Upper lobe of right lung (tissue), 1 donor: ENCODE measurements around the gene FER. TPM values are rescaled to one million over a fixed set of nuclear protein-coding genes. Genes with fewer than 3 reads are reported as not detected.

Experiments used
- ATAC-seq: fragments of 200-7000 bp; cut with Tn5 transposase; one replicate; pipeline ENCODE4 v1.9.1; 2020; ENCODE audit warnings: mild to moderate bottlenecking, moderate library complexity
- DNase-seq: peaks from one replicate; pipeline ENCODE4 v3.0.0-alpha.2; 2020
- H3K27ac ChIP-seq: fragments of 200-600 bp; one replicate; pipeline ENCODE4 v1.8.0; 2022
- H3K27me3 ChIP-seq: fragments of 200-600 bp; one replicate; pipeline ENCODE4 v1.8.0; 2022; ENCODE audit warnings: mild to moderate bottlenecking
- H3K36me3 ChIP-seq: fragments of 200-600 bp; one replicate; pipeline ENCODE4 v1.8.0; 2022
- H3K4me1 ChIP-seq: fragments of 200-600 bp; one replicate; pipeline ENCODE4 v1.8.0; 2022
- H3K4me3 ChIP-seq: fragments of 200-600 bp; one replicate; pipeline ENCODE4 v1.8.0; 2022; ENCODE audit warnings: mild to moderate bottlenecking
- H3K9me3 ChIP-seq: fragments of 200-600 bp; one replicate; pipeline ENCODE4 v1.8.0; 2022
- intact Hi-C: fragments of 100-400 bp; cut with DNase I; formaldehyde crosslinking; loops from one replicate; pipeline ENCODE4 v1.11.0; 2022
- total RNA-seq: library from RNA; stranded (reverse); fragmentation: NEBNext Ultra II Directional; extraction: Animal tissue kit (Norgen Biotek cat#: 25700); gene quantifications from one replicate; pipeline ENCODE4 v1.2.1, GENCODE V29; 2021
- TF ChIP-seq, protein P1 (sequence below): fragments of 200-600 bp; IDR thresholded peaks from one replicate; pipeline ENCODE4 v1.8.0; 2022; ENCODE audit warnings: antibody characterized with exemption
- donor health status: DM: no; HTN: yes; CAD: no; lungs with severe emphysema.

Gene FER
- total RNA-seq, 1 donor from 2014 or later, result 33.6 TPM

DNA sequence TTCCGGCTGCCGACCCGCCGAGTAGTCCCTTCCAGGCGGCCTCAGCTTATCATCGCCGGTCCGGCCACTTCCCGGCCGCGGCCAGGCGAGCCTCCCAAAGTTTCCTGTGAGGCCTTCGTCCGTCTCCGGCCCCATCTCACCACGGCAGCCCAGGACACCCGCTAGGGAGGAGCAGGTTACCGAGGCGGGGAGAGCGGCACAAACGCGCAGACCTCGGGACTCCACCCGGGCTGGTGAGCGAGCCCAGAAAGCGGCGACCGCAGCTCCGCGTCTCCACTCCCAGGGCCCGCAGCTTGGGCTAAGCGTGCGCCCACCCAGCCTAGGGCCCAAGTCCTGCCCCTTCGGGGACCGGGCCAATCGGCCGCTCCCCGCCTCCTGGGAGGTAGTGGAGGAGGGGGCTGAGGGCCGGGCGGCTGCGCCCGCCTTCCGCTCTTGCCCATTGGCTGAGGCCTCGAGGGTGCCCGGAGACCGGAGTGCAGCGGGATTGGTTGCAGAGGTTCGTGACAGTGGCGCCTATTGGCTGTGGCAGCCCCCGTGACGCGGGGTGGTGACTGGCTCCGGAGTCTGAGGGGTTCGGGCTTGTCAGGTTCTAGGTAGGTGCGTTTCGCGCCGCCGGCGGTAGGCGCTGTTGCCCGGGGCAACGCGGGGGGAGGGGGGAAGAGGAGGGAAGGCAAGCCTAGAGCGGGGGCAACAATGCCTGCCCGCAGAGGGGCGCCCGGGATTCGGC, 867 bp downstream of the FER start:
- H3K4me1 ChIP-seq, result peaks cover 4% of the 10 kb centered on the region
- DNase-seq (peak; percentile 99), ATAC-seq (peak; percentile 98)
- no peaks in the 10 kb centered on the region for H3K9me3 ChIP-seq
- H3K4me3 ChIP-seq, result peak overlapping the region; percentile 82
- H3K36me3 ChIP-seq, result no peaks in the 10 kb centered on the region
- H3K27me3 ChIP-seq, result no peaks in the 10 kb centered on the region
- intact Hi-C loops, result no loop called here
- TF ChIP-seq, protein P1, sequence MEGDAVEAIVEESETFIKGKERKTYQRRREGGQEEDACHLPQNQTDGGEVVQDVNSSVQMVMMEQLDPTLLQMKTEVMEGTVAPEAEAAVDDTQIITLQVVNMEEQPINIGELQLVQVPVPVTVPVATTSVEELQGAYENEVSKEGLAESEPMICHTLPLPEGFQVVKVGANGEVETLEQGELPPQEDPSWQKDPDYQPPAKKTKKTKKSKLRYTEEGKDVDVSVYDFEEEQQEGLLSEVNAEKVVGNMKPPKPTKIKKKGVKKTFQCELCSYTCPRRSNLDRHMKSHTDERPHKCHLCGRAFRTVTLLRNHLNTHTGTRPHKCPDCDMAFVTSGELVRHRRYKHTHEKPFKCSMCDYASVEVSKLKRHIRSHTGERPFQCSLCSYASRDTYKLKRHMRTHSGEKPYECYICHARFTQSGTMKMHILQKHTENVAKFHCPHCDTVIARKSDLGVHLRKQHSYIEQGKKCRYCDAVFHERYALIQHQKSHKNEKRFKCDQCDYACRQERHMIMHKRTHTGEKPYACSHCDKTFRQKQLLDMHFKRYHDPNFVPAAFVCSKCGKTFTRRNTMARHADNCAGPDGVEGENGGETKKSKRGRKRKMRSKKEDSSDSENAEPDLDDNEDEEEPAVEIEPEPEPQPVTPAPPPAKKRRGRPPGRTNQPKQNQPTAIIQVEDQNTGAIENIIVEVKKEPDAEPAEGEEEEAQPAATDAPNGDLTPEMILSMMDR, result peak; percentile 27
- peak overlapping the region; percentile 98 for H3K27ac ChIP-seq

DNA sequence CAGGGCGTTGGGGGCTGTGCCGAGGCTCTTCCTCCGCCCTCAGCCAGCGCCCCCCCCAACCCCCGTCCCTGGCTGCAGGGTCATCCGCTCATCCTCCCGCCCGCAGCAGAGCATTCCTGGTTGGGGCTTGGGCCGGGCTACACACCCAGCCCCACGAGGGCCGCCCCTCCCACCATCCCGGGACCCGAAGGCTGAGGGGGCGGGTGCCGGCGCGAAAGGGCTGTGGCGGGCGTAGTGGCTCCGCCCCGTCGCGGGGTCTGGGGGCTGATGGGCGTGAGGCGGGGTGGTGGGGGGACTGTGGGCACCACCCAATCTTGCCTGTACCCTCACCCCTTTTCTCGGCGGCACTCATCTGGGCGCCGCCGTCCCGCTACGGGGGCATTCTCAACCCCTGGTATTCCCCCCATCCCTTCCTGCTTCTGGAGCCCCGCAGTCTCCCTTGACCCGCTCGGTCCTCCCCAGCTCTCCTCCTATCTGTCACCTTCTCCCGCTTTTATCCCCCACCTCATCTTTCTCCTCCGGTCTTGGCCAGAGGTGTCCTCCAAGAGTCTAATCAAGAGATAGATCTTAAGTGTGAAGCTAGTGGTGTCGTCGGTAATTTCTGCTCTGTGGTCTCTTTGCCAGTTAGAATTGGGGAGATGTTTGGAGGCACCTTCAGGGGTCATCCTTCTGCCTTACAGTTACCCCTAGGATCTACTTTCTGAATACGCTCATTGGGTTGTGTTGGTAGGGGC, 1.6 kb downstream of the FER start:
- intact Hi-C loops, result no loop called here
- Histone ChIP-seq H3K4me1 (peaks cover 4% of the 10 kb centered on the region), H3K9me3 (no peaks in the 10 kb centered on the region), H3K27me3 (no peaks in the 10 kb centered on the region), H3K36me3 (no peaks in the 10 kb centered on the region), H3K4me3 (peak overlapping the region; percentile 82), H3K27ac (peak overlapping the region; percentile 98)
- no peak for DNase-seq
- TF ChIP-seq, protein P1, result no peak
- peak; percentile 62 for ATAC-seq

DNA sequence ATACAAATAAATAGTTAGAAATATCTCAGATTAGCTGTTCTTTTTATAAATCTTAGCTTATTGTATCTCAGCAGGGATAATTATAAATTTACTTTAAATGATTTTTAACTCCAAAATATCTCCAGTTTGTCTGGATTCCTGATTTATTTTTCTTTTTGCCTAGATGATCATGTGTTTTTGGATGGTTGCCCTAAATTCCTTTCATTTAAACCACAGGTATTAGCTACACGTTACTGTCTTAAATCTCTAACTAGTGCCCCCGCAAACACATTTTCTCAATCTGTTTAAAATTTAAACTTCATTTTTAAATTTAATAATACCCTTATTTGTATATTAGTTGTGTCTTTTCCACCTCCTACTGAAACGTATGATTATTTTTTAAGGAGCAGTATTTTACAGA, 5.6 kb downstream of the FER start:
- ATAC-seq (no peak), DNase-seq (no peak)
- H3K36me3 ChIP-seq, result no peaks in the 10 kb centered on the region
- no peak overlapping the region for H3K27ac ChIP-seq
- peaks cover 4% of the 10 kb centered on the region for H3K4me1 ChIP-seq
- H3K27me3 ChIP-seq, result no peaks in the 10 kb centered on the region
- intact Hi-C loops, result no loop called here
- H3K4me3 ChIP-seq, result no peak overlapping the region
- TF ChIP-seq, protein P1, result no peak
- H3K9me3 ChIP-seq, result no peaks in the 10 kb centered on the region

DNA sequence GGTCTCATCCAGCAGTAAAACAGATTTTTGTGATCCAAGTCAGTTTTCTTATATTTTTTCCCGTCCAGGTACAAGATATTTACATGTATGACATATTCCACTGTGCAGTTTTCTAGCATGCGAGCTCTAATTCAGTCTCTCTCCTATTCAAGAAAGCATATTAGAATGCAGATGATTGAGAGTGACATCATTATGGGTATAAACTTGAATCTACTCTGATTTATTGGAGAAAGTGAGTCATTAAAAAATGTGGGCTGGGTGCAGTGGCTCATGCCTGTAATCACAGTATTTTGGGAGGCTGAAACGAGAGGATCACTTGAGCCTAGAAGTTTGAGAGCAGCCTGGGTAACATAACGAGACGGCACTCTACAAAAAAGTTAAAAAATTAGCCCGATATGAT, 6.2 kb downstream of the FER start:
- no peak for ATAC-seq
- TF ChIP-seq, protein P1, result no peak

DNA sequence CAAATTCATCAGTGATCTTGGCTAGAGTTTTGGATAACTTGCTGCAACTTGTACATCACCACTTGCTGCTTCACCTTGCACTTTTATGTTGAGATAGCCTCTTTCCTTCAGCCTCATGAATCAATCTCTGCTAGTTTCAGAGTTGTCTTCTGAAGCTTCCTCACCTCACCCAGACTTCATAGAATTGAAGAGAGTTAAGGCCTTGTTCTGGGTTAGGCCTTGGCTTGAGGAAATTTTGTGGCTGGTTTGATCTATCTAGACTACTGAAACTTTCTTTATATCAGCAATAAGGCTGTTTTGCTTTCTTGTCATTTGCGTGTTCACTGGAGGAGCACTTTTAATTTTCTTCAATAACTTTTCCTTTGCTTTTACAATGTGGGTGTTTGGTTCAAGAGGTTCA, 12.8 kb downstream of the FER start:
- Histone ChIP-seq H3K27ac (no peak overlapping the region), H3K27me3 (no peaks in the 10 kb centered on the region), H3K4me3 (no peak overlapping the region), H3K36me3 (no peaks in the 10 kb centered on the region), H3K4me1 (no peaks in the 10 kb centered on the region), H3K9me3 (no peaks in the 10 kb centered on the region)
- intact Hi-C loops, result no loop called here
- DNase-seq, result no peak
- no peak for ATAC-seq
- TF ChIP-seq, protein P1, result no peak

More for the DNA sequence above, 6.2 kb downstream of the FER start:
- Histone ChIP-seq H3K9me3 (no peaks in the 10 kb centered on the region), H3K4me3 (no peak overlapping the region), H3K4me1 (peaks cover 4% of the 10 kb centered on the region), H3K27ac (no peak overlapping the region), H3K36me3 (no peaks in the 10 kb centered on the region), H3K27me3 (no peaks in the 10 kb centered on the region)
- intact Hi-C loops, result no loop called here
- DNase-seq, result no peak
